Measurements from ENCODE around the gene KRT32.

- TF ChIP-seq CTCF (IDR thresholded peaks at IDR 0.05) (no peak), POLR2AphosphoS5 (IDR thresholded peaks at IDR 0.05) (no peak), EP300 (IDR thresholded peaks at IDR 0.05) (no peak), POLR2A (IDR thresholded peaks at IDR 0.05) (no peak)
Measured at GRCh38 chr17:41434415-41434814, 32.8 kb downstream of the KRT32 start.
